ENCODE data around the gene TBX15.
A peak's percentile ranks its signal among the peaks of the same experiment; 100 is the strongest.
"Not testable (repeated sequence)": the region's sequence is repeated elsewhere in the genome, so short reads cannot be mapped to it uniquely, and the experiment has no call there.

TBX15 gene

GRCh38 chr1:118923319-118923718 is 64.8 kb downstream of the TBX15 start:
- no peak for DNase-seq (ENCODE audit: low spot score)
- in situ Hi-C loops (cut with MboI; ENCODE audit: low sequenced_read_pairs, unreplicated experiment) = no loop called here
- TF ChIP-seq, protein P1, sequence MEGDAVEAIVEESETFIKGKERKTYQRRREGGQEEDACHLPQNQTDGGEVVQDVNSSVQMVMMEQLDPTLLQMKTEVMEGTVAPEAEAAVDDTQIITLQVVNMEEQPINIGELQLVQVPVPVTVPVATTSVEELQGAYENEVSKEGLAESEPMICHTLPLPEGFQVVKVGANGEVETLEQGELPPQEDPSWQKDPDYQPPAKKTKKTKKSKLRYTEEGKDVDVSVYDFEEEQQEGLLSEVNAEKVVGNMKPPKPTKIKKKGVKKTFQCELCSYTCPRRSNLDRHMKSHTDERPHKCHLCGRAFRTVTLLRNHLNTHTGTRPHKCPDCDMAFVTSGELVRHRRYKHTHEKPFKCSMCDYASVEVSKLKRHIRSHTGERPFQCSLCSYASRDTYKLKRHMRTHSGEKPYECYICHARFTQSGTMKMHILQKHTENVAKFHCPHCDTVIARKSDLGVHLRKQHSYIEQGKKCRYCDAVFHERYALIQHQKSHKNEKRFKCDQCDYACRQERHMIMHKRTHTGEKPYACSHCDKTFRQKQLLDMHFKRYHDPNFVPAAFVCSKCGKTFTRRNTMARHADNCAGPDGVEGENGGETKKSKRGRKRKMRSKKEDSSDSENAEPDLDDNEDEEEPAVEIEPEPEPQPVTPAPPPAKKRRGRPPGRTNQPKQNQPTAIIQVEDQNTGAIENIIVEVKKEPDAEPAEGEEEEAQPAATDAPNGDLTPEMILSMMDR (IDR thresholded peaks at IDR 0.05; ENCODE audit: borderline replicate concordance, control extremely low read depth, extremely low read depth, insufficient read depth, missing control alignments) = no peak

DNA sequence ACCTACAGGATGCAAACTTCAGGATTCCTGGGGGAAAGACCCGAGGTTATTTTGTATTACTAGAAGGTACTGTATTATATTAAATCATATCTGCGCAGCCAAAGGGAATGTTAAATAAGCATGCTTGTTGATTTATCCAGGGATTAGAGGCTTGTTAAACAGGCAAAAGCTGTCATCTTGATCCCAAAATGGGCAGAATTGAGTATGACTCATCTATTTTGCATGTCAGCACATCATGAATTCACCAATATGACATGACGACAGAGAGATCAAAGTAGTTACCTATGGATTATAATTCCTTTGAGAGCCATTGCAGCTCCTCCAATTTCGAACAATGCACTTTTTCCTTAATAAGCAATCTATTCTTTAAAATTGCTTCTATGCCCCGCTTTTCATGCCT is 66.1 kb downstream of the TBX15 start:
- TF ChIP-seq, protein P1 (IDR thresholded peaks at IDR 0.05; ENCODE audit: borderline replicate concordance, control extremely low read depth, extremely low read depth, insufficient read depth, missing control alignments) = no peak
- no peak for DNase-seq (ENCODE audit: low spot score)
- in situ Hi-C loops (cut with MboI; ENCODE audit: low sequenced_read_pairs, unreplicated experiment) = no loop called here

DNA sequence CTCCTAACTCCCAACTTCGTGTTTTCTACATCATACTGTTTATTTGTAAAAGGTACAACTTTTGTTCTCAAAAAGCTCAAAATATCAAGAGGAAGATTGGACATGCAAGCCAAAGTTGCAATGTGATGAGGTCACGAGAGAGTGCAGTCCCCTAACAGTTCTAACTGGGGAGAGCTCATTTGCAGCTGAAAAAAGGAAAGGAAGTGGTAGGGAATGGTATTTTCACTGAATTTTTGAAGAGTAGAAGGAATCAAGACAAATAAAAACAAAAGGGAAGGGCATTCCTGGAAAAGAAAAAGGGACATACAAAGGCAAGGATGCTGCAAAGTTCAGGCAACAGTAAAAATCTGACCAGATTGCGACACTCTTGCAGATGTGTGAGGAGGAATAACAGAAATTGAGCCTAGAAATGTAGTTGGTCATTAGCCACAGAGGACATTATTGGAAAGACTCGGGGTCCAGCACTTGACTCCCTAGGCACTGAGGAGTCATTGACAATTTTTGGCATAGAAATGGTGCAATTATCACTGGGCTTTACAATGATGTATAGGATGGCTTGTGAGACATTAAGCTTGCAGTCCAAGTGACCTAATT is 67.9 kb downstream of the TBX15 start:
- in situ Hi-C loops (cut with MboI; ENCODE audit: low sequenced_read_pairs, unreplicated experiment) = no loop called here
- TF ChIP-seq, protein P1 (IDR thresholded peaks at IDR 0.05; ENCODE audit: borderline replicate concordance, control extremely low read depth, extremely low read depth, insufficient read depth, missing control alignments) = no peak
- DNase-seq (ENCODE audit: low spot score) = no peak

DNA sequence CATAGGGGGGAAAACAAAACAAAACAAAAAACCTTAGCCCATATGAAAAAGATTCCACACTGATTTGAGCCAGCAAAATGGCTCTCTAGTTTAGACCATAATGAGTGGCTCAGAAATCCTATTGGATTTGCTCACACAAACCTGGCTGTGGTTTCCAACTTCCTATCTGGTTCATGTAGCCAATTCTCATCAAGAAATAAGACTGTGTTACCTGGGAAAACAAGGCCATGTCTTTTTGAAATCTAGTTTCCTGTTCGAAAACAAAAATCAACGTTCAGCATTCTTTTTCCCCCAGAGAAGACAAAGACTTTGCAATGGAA is 69.2 kb downstream of the TBX15 start:
- in situ Hi-C loops (cut with MboI; ENCODE audit: low sequenced_read_pairs, unreplicated experiment) = no loop called here

GRCh38 chr1:118918230-118918939 is 69.8 kb downstream of the TBX15 start:
- DNase-seq (ENCODE audit: low spot score) = peak; percentile 6
- in situ Hi-C loops (cut with MboI; ENCODE audit: low sequenced_read_pairs, unreplicated experiment) = no loop called here
- TF ChIP-seq, protein P1 (IDR thresholded peaks at IDR 0.05; ENCODE audit: borderline replicate concordance, control extremely low read depth, extremely low read depth, insufficient read depth, missing control alignments) = no peak

More for the DNA sequence above, 69.2 kb downstream of the TBX15 start:
- DNase-seq (ENCODE audit: low spot score) = no peak
- TF ChIP-seq, protein P1 (IDR thresholded peaks at IDR 0.05; ENCODE audit: borderline replicate concordance, control extremely low read depth, extremely low read depth, insufficient read depth, missing control alignments) = no peak

GRCh38 chr1:118916346-118916745 is 71.8 kb downstream of the TBX15 start:
- in situ Hi-C loops (cut with MboI; ENCODE audit: low sequenced_read_pairs, unreplicated experiment); DNase-seq (ENCODE audit: low spot score): not testable (repeated sequence)

GRCh38 chr1:118914379-118915161 is 73.6 kb downstream of the TBX15 start:
- in situ Hi-C loops (cut with MboI; ENCODE audit: low sequenced_read_pairs, unreplicated experiment) = no loop called here
- DNase-seq (ENCODE audit: low spot score) = no peak
- TF ChIP-seq, protein P1 (IDR thresholded peaks at IDR 0.05; ENCODE audit: borderline replicate concordance, control extremely low read depth, extremely low read depth, insufficient read depth, missing control alignments) = no peak

All from GM13976 (cell line).